ENCODE results near the gene PAPPA.

GRCh38 chr9:116247284-116247683, 93.7 kb downstream of the PAPPA start:
- TF ChIP-seq POLR2A (conservative IDR thresholded peaks at IDR 0.05) = no peak
- no peak for TF ChIP-seq EZH2 (IDR thresholded peaks at IDR 0.05; ENCODE audit: borderline replicate concordance, low read depth, low read length)
- TF ChIP-seq PHF8 (IDR thresholded peaks at IDR 0.05; ENCODE audit: borderline replicate concordance, low read length) = no peak
- TF ChIP-seq SMAD3 (CRISPR knock-in tag; conservative IDR thresholded peaks at IDR 0.05) = no peak
